ENCODE results near the gene FTSJ1.

DNA sequence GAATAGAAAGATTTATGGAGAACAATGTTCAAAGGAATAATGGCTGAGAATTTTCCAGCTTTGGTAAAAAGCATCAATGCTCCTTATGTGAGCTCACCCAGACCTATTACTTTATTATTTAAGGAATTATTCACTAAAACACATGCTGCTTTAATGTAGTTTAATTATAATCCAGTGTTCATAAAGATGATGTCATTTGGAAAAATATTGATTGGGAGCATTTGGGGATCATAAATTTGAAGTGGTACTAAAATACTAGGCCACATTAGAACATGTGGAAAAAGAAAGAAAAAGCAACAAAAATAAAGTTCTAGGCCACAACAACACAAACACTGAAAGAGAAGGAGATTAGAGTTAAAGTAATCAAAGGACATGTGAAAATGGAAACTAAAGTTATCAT is 25.9 kb upstream of the FTSJ1 start:
- TF ChIP-seq, protein P1, sequence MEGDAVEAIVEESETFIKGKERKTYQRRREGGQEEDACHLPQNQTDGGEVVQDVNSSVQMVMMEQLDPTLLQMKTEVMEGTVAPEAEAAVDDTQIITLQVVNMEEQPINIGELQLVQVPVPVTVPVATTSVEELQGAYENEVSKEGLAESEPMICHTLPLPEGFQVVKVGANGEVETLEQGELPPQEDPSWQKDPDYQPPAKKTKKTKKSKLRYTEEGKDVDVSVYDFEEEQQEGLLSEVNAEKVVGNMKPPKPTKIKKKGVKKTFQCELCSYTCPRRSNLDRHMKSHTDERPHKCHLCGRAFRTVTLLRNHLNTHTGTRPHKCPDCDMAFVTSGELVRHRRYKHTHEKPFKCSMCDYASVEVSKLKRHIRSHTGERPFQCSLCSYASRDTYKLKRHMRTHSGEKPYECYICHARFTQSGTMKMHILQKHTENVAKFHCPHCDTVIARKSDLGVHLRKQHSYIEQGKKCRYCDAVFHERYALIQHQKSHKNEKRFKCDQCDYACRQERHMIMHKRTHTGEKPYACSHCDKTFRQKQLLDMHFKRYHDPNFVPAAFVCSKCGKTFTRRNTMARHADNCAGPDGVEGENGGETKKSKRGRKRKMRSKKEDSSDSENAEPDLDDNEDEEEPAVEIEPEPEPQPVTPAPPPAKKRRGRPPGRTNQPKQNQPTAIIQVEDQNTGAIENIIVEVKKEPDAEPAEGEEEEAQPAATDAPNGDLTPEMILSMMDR (IDR thresholded peaks at IDR 0.05) = no peak
- no peak for TF ChIP-seq POLR2A (IDR thresholded peaks at IDR 0.05)
